Effector memory CD8-positive, alpha-beta T cell (primary cell): ENCODE data around the gene SNAPC2.

Experiments
- ATAC-seq: fragments of 150-1000 bp; cut with Tn5 transposase; replicated peaks from 2 replicates; pipeline ENCODE4 v1.10.0; 2021; ENCODE audit warnings: mild to moderate bottlenecking, moderate library complexity
- DNase-seq, 3 experiments: peaks; one replicate each; pipeline ENCODE4 v3.0.0; 2021
- H3K27ac Mint-ChIP-seq, 2 donors: one replicate each; pipeline ENCODE4 v1.8.0; 2022; ENCODE audit warnings: mild to moderate bottlenecking in 2 of 2, mixed read lengths in 2 of 2, moderate library complexity in 2 of 2
- H3K27me3 Mint-ChIP-seq, 2 donors: one replicate each; pipeline ENCODE4 v1.8.0; 2022; ENCODE audit warnings: mixed read lengths in 2 of 2
- H3K36me3 Mint-ChIP-seq: one replicate; pipeline ENCODE4 v1.8.0; 2022; ENCODE audit warnings: mild to moderate bottlenecking, moderate library complexity, mixed read lengths; ENCODE audit not compliant: insufficient read depth
- H3K4me1 Mint-ChIP-seq, 2 donors: one replicate each; pipeline ENCODE4 v1.8.0; 2022; ENCODE audit warnings: low read depth in 2 of 2, mixed read lengths in 2 of 2
- H3K4me3 Mint-ChIP-seq, 2 donors: one replicate each; pipeline ENCODE4 v1.8.0; 2022; ENCODE audit warnings: mild to moderate bottlenecking in 2 of 2, mixed read lengths in 2 of 2, moderate library complexity in 2 of 2
- H3K9me3 Mint-ChIP-seq, 2 donors: one replicate each; pipeline ENCODE4 v1.8.0; 2022; ENCODE audit warnings: mixed read lengths in 2 of 2

The SNAPC2 gene

GRCh38 chr19:7908742-7909461 lies 11.2 kb upstream of the SNAPC2 start:
- Mint-ChIP-seq H3K27ac (no peak overlapping the region), H3K27me3 (no peaks in the 10 kb centered on the region), H3K36me3 (peaks cover 71% of the 10 kb centered on the region), H3K9me3 (no peaks in the 10 kb centered on the region), H3K4me1 (peaks cover 23 to 33% of the 10 kb centered on the region in 2 donors), H3K4me3 (no peak overlapping the region)
- ATAC-seq (no peak), DNase-seq (no peak)

- no peaks in the 10 kb centered on the region for H3K9me3 Mint-ChIP-seq
- H3K27me3 Mint-ChIP-seq = peaks cover 0 to 3% of the 10 kb centered on the region in 2 donors
- peaks cover 71% of the 10 kb centered on the region for H3K36me3 Mint-ChIP-seq
- peaks cover 21 to 31% of the 10 kb centered on the region in 2 donors for H3K4me1 Mint-ChIP-seq
- no peak for DNase-seq
- no peak overlapping the region for H3K27ac Mint-ChIP-seq
- no peak for ATAC-seq
- peak overlapping the region in 1 of 2 donors; percentile 17 for H3K4me3 Mint-ChIP-seq
These were observed 10.6 kb upstream of the SNAPC2 start for GRCh38 chr19:7909471-7910067.

- Mint-ChIP-seq H3K27me3 (peaks cover 3 to 13% of the 10 kb centered on the region in 2 donors), H3K4me1 (peaks cover 15 to 22% of the 10 kb centered on the region in 2 donors), H3K27ac (no peak overlapping the region), H3K9me3 (no peaks in the 10 kb centered on the region), H3K36me3 (peaks cover 70% of the 10 kb centered on the region), H3K4me3 (no peak overlapping the region)
- DNase-seq (no peak), ATAC-seq (no peak)
These were observed 9.6 kb upstream of the SNAPC2 start for GRCh38 chr19:7910321-7911161.

- peak overlapping the region in 1 of 2 donors; percentile 41 for H3K27ac Mint-ChIP-seq
- H3K27me3 Mint-ChIP-seq = peaks cover 5 to 17% of the 10 kb centered on the region in 2 donors
- no peak overlapping the region for H3K4me3 Mint-ChIP-seq
- H3K9me3 Mint-ChIP-seq = no peaks in the 10 kb centered on the region
- peaks cover 69% of the 10 kb centered on the region for H3K36me3 Mint-ChIP-seq
- ATAC-seq (no peak), DNase-seq (no peak)
- peaks cover 14 to 16% of the 10 kb centered on the region in 2 donors for H3K4me1 Mint-ChIP-seq
These were observed 8.5 kb upstream of the SNAPC2 start for GRCh38 chr19:7911508-7912143.

GRCh38 chr19:7912144-7912696 lies 7.9 kb upstream of the SNAPC2 start:
- peaks cover 5 to 17% of the 10 kb centered on the region in 2 donors for H3K27me3 Mint-ChIP-seq
- H3K9me3 Mint-ChIP-seq = no peaks in the 10 kb centered on the region
- peaks cover 71% of the 10 kb centered on the region for H3K36me3 Mint-ChIP-seq
- H3K4me1 Mint-ChIP-seq = peaks cover 13 to 17% of the 10 kb centered on the region in 2 donors
- no peak for DNase-seq
- no peak overlapping the region for H3K4me3 Mint-ChIP-seq
- no peak for ATAC-seq
- H3K27ac Mint-ChIP-seq = peak overlapping the region in 1 of 2 donors; percentile 73

- Mint-ChIP-seq H3K27ac (peak overlapping the region in 1 of 2 donors; percentile 73), H3K4me3 (peak overlapping the region in 1 of 2 donors; percentile 59), H3K27me3 (peaks cover 5 to 22% of the 10 kb centered on the region in 2 donors), H3K9me3 (no peaks in the 10 kb centered on the region), H3K4me1 (peaks cover 12 to 19% of the 10 kb centered on the region in 2 donors), H3K36me3 (peaks cover 71% of the 10 kb centered on the region)
- DNase-seq = no peak
- ATAC-seq = no peak
These were observed 7.2 kb upstream of the SNAPC2 start for GRCh38 chr19:7912697-7913564.

- Mint-ChIP-seq H3K4me3 (no peak overlapping the region), H3K27ac (no peak overlapping the region), H3K36me3 (peaks cover 64% of the 10 kb centered on the region), H3K27me3 (peaks cover 5 to 27% of the 10 kb centered on the region in 2 donors), H3K9me3 (no peaks in the 10 kb centered on the region), H3K4me1 (peaks cover 13 to 17% of the 10 kb centered on the region in 2 donors)
- DNase-seq (no peak), ATAC-seq (no peak)
These were observed 6.5 kb upstream of the SNAPC2 start for GRCh38 chr19:7913652-7914051.

GRCh38 chr19:7914099-7914498 lies 6.0 kb upstream of the SNAPC2 start:
- H3K4me3 Mint-ChIP-seq = no peak overlapping the region
- H3K9me3 Mint-ChIP-seq = no peaks in the 10 kb centered on the region
- ATAC-seq (no peak), DNase-seq (no peak)
- no peak overlapping the region for H3K27ac Mint-ChIP-seq
- H3K4me1 Mint-ChIP-seq = peaks cover 13 to 17% of the 10 kb centered on the region in 2 donors
- peaks cover 5 to 27% of the 10 kb centered on the region in 2 donors for H3K27me3 Mint-ChIP-seq
- H3K36me3 Mint-ChIP-seq = peaks cover 63% of the 10 kb centered on the region

GRCh38 chr19:7914598-7915045 lies 5.5 kb upstream of the SNAPC2 start, which contains the start of gene TGFBR3L:
Gene TGFBR3L, plus strand, starts transcription at chr19:7914830.
- ATAC-seq (no peak), DNase-seq (no peak)
- peak within 1 kb of the TSS; percentile 52 to 86 for H3K27ac Mint-ChIP-seq
- no peaks in the 10 kb centered on the region for H3K9me3 Mint-ChIP-seq
- H3K4me3 Mint-ChIP-seq = peak within 1 kb of the TSS; percentile 72 to 75
- H3K36me3 Mint-ChIP-seq = peaks cover 58% of the 10 kb centered on the region
- H3K4me1 Mint-ChIP-seq = peaks cover 15 to 18% of the 10 kb centered on the region in 2 donors
- peaks cover 5 to 31% of the 10 kb centered on the region in 2 donors for H3K27me3 Mint-ChIP-seq

- peaks cover 5 to 36% of the 10 kb centered on the region in 2 donors for H3K27me3 Mint-ChIP-seq
- H3K27ac Mint-ChIP-seq = peak overlapping the region; percentile 52 to 86
- H3K9me3 Mint-ChIP-seq = no peaks in the 10 kb centered on the region
- peaks cover 62% of the 10 kb centered on the region for H3K36me3 Mint-ChIP-seq
- peaks cover 20 to 23% of the 10 kb centered on the region in 2 donors for H3K4me1 Mint-ChIP-seq
- no peak for DNase-seq
- no peak for ATAC-seq
- H3K4me3 Mint-ChIP-seq = peak overlapping the region; percentile 72 to 75
These were observed 4.7 kb upstream of the SNAPC2 start for GRCh38 chr19:7915250-7916102.

GRCh38 chr19:7916103-7916954 lies 3.8 kb upstream of the SNAPC2 start:
- Mint-ChIP-seq H3K4me1 (peaks cover 23 to 26% of the 10 kb centered on the region in 2 donors), H3K4me3 (peak overlapping the region; percentile 72 to 75), H3K36me3 (peaks cover 62% of the 10 kb centered on the region), H3K9me3 (no peaks in the 10 kb centered on the region), H3K27me3 (peaks cover 5 to 36% of the 10 kb centered on the region in 2 donors), H3K27ac (peak overlapping the region; percentile 52 to 90)
- peak; percentile 27 for ATAC-seq
- peak; percentile 61 to 69 (median 63) for DNase-seq
